Jurkat, Clone E6-1 (cell line): Measurements from ENCODE around the gene LDLRAD4.

ENCODE experiments used
- DNase-seq: peaks from one replicate; pipeline ENCODE4 v3.0.0-alpha.2; 2011; ENCODE audit warnings: low read depth, low spot score
- H3K4me3 ChIP-seq: 2 replicates; pipeline ENCODE4 v1.5.1; 2011; ENCODE audit warnings: mild to moderate bottlenecking, low read length, control low read depth, moderate library complexity

Gene LDLRAD4

GRCh38 chr18:13625355-13625754, 406.8 kb downstream of the LDLRAD4 start:
- no peak for DNase-seq
- H3K4me3 ChIP-seq: no peak overlapping the region

- H3K4me3 ChIP-seq: no peak overlapping the region
- DNase-seq: no peak
Observed at GRCh38 chr18:13625843-13626543, 407.4 kb downstream of the LDLRAD4 start.

GRCh38 chr18:13626544-13626908, 408.0 kb downstream of the LDLRAD4 start:
- H3K4me3 ChIP-seq: no peak overlapping the region
- DNase-seq: no peak

GRCh38 chr18:13627639-13628038, 409.1 kb downstream of the LDLRAD4 start:
- H3K4me3 ChIP-seq: peak overlapping the region; percentile 28
- no peak for DNase-seq

GRCh38 chr18:13628211-13628610, 409.7 kb downstream of the LDLRAD4 start:
- peak; percentile 83 for DNase-seq

GRCh38 chr18:13629841-13630715, 411.5 kb downstream of the LDLRAD4 start:
- H3K4me3 ChIP-seq: no peak overlapping the region

More at GRCh38 chr18:13628211-13628610, 409.7 kb downstream of the LDLRAD4 start:
- peak overlapping the region; percentile 28 for H3K4me3 ChIP-seq

GRCh38 chr18:13630716-13631268, 412.2 kb downstream of the LDLRAD4 start:
- no peak overlapping the region for H3K4me3 ChIP-seq
- no peak for DNase-seq

More at GRCh38 chr18:13629841-13630715, 411.5 kb downstream of the LDLRAD4 start:
- DNase-seq: peak; percentile 75

GRCh38 chr18:13633700-13634099, 415.1 kb downstream of the LDLRAD4 start:
- DNase-seq: no peak
- H3K4me3 ChIP-seq: no peak overlapping the region

GRCh38 chr18:13635046-13635445, 416.5 kb downstream of the LDLRAD4 start:
- H3K4me3 ChIP-seq: no peak overlapping the region
- no peak for DNase-seq

GRCh38 chr18:13638719-13639595, 420.4 kb downstream of the LDLRAD4 start:
- H3K4me3 ChIP-seq: no peak overlapping the region
- no peak for DNase-seq

- H3K4me3 ChIP-seq: no peak overlapping the region
- DNase-seq: no peak
Observed at GRCh38 chr18:13640266-13640860, 421.8 kb downstream of the LDLRAD4 start.

- DNase-seq: no peak
- no peak overlapping the region for H3K4me3 ChIP-seq
Observed at GRCh38 chr18:13641551-13642439, 423.2 kb downstream of the LDLRAD4 start.

- no peak for DNase-seq
- H3K4me3 ChIP-seq: no peak overlapping the region
Observed at GRCh38 chr18:13642440-13642827, 423.9 kb downstream of the LDLRAD4 start.

- no peak for DNase-seq
Observed at GRCh38 chr18:13643261-13643751, 424.7 kb downstream of the LDLRAD4 start.

GRCh38 chr18:13645093-13645492, 426.5 kb downstream of the LDLRAD4 start:
- no peak for DNase-seq
- no peak overlapping the region for H3K4me3 ChIP-seq

More at GRCh38 chr18:13643261-13643751, 424.7 kb downstream of the LDLRAD4 start:
- no peak overlapping the region for H3K4me3 ChIP-seq

GRCh38 chr18:13646633-13647032, 428.1 kb downstream of the LDLRAD4 start:
- no peak for DNase-seq
- no peak overlapping the region for H3K4me3 ChIP-seq

- H3K4me3 ChIP-seq: no peak overlapping the region
- no peak for DNase-seq
Observed at GRCh38 chr18:13647761-13648160, 429.2 kb downstream of the LDLRAD4 start.
